HG02943 (cell line): ENCODE data around the gene IL3.

ENCODE experiments used
- ATAC-seq: cut with Tn5 transposase; IDR thresholded peaks from one replicate; pipeline ENCODE4 v1.9.1; 2021; ENCODE audit warnings: mild to moderate bottlenecking, low read depth, moderate library complexity; ENCODE audit not compliant: unreplicated experiment

Gene IL3

GRCh38 chr5:132071338-132071707 lies 10.9 kb downstream of the IL3 start:
- no peak for ATAC-seq

- ATAC-seq: no peak
Measured at GRCh38 chr5:132072070-132072469, 11.6 kb downstream of the IL3 start.

- ATAC-seq: no peak
Measured at GRCh38 chr5:132072528-132072927, 12.1 kb downstream of the IL3 start.

GRCh38 chr5:132073231-132074013 lies 13.0 kb downstream of the IL3 start, which contains the start of gene CSF2:
Gene CSF2, plus strand, starts transcription at chr5:132073789. Its CDS starts 35 bp downstream, at chr5:132073824.
- no peak for ATAC-seq

- ATAC-seq: no peak
Measured at GRCh38 chr5:132074091-132074771, 13.8 kb downstream of the IL3 start.

- no peak for ATAC-seq
Measured at GRCh38 chr5:132074772-132075718, 14.6 kb downstream of the IL3 start.

GRCh38 chr5:132075719-132076077 lies 15.2 kb downstream of the IL3 start:
- no peak for ATAC-seq

GRCh38 chr5:132076202-132076830 lies 15.9 kb downstream of the IL3 start:
- ATAC-seq: no peak

GRCh38 chr5:132076983-132077382 lies 16.5 kb downstream of the IL3 start:
- ATAC-seq: no peak

- no peak for ATAC-seq
Measured at GRCh38 chr5:132079081-132079480, 18.6 kb downstream of the IL3 start.

GRCh38 chr5:132079619-132080018 lies 19.2 kb downstream of the IL3 start:
- no peak for ATAC-seq

GRCh38 chr5:132080595-132080994 lies 20.1 kb downstream of the IL3 start:
- no peak for ATAC-seq

- no peak for ATAC-seq
Measured at GRCh38 chr5:132081458-132081857, 21.0 kb downstream of the IL3 start.

- no peak for ATAC-seq
Measured at GRCh38 chr5:132082329-132083023, 22.0 kb downstream of the IL3 start.

- ATAC-seq: no peak
Measured at GRCh38 chr5:132083071-132083678, 22.7 kb downstream of the IL3 start.

GRCh38 chr5:132085686-132086085 lies 25.2 kb downstream of the IL3 start:
- ATAC-seq: no peak

GRCh38 chr5:132086277-132086794 lies 25.9 kb downstream of the IL3 start:
- no peak for ATAC-seq

- ATAC-seq: no peak
Measured at GRCh38 chr5:132087176-132087575, 26.7 kb downstream of the IL3 start.

- no peak for ATAC-seq
Measured at GRCh38 chr5:132087661-132088060, 27.2 kb downstream of the IL3 start.
